ENCODE results near the gene CCDC120.

GRCh38 chrX:49070988-49071387, 12.2 kb downstream of the CCDC120 start:
- no peak for TF ChIP-seq CTCF (conservative IDR thresholded peaks at IDR 0.05; ENCODE audit: low read length)
- TF ChIP-seq EZH2phosphoT487 (IDR thresholded peaks at IDR 0.05; ENCODE audit: borderline replicate concordance, low read depth, low read length), result no peak
